ENCODE results near the gene CTU2.

DNA sequence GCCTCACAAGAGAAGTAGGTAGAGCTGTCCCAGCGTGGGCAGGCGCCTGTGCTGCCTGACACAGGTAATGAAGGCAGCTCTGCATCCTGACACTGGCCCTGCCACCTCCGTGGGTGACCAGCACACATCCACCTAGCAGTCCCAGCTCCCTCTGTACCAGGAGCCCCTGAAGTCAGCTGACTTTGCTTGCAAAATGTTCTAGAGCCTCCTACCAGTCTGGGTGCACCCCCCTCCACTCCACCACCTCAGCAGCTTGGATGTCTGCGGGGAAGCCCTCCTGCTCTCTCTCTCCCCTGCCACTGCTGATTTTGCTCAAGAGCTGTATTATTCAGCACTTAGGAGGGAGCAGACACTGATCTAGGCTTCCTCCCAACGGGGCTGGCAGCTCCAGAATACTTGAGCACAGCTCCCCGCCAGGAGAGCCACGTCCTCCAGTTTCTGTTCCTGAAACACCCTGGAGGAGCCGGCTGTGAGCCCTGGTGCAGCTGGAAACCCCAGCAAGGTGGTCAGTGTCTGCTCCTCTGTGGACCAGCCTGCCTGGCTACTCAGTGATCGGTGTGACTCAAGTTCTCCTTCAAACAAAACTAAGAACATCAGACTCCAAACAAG, 1.1 kb upstream of the CTU2 start:
- TF ChIP-seq NRF1 (IDR thresholded peaks at IDR 0.05; ENCODE audit: low read depth, low read length), result no peak
- TF ChIP-seq EP300 (IDR thresholded peaks at IDR 0.05; ENCODE audit: borderline replicate concordance in 1 of 2, low read depth in 2 of 2, low read length in 2 of 2), result no peak
- TF ChIP-seq TAF1 (IDR thresholded peaks at IDR 0.05; ENCODE audit: low read depth, low read length), result no peak
- no peak for TF ChIP-seq SIN3A (conservative IDR thresholded peaks at IDR 0.05 in 1 of 2, IDR thresholded peaks at IDR 0.05 in 1 of 2; ENCODE audit: low read depth in 1 of 2, low read length in 2 of 2)
- TF ChIP-seq TCF12 (IDR thresholded peaks at IDR 0.05; ENCODE audit: low read depth, low read length), result no peak
- no peak for TF ChIP-seq POLR2AphosphoS5 (IDR thresholded peaks at IDR 0.05; ENCODE audit: low read depth, low read length)
- no peak for TF ChIP-seq TAF7 (optimal IDR thresholded peaks at IDR 0.05; ENCODE audit: borderline replicate concordance, low read depth, low read length)
- no peak for TF ChIP-seq BRCA1 (IDR thresholded peaks at IDR 0.05; ENCODE audit: low read depth, low read length)
- TF ChIP-seq POLR2A (IDR thresholded peaks at IDR 0.05; ENCODE audit: control extremely low read depth in 1 of 2, low read depth in 2 of 2, low read length in 2 of 2), result no peak
- TF ChIP-seq FOSL1 (IDR thresholded peaks at IDR 0.05; ENCODE audit: insufficient read depth, low read depth, low read length), result no peak
- no peak for TF ChIP-seq CEBPB (IDR thresholded peaks at IDR 0.05; ENCODE audit: low read depth, low read length)
- TF ChIP-seq CTCF (IDR thresholded peaks at IDR 0.05; ENCODE audit: control extremely low read depth in 1 of 3, insufficient read depth in 1 of 3, low read depth in 1 of 3, low read length in 3 of 3), result no peak
- no peak for TF ChIP-seq CHD2 (IDR thresholded peaks at IDR 0.05; ENCODE audit: low read length)
- TF ChIP-seq CBX5 (IDR thresholded peaks at IDR 0.05; ENCODE audit: low read depth, low read length), result no peak

All from H1 (cell line).